GM18505 (cell line): ENCODE data around the gene RAPGEFL1.
A peak's percentile ranks its signal among the peaks of the same experiment; 100 is the strongest.

ENCODE experiments used
- ATAC-seq: cut with Tn5 transposase; IDR thresholded peaks from one replicate; pipeline ENCODE4 v1.9.1; 2021; ENCODE audit not compliant: unreplicated experiment
- POLR2A ChIP-seq: IDR thresholded peaks from 4 replicates; pipeline ENCODE4 v1.6.1; 2011; ENCODE audit warnings: borderline replicate concordance; ENCODE audit not compliant: insufficient read depth, insufficient read length; ENCODE audit errors: extremely low read depth

RAPGEFL1 gene

GRCh38 chr17:40158438-40159013 lies 18.7 kb upstream of the RAPGEFL1 start:
- TF ChIP-seq POLR2A, result no peak
- no peak for ATAC-seq

DNA sequence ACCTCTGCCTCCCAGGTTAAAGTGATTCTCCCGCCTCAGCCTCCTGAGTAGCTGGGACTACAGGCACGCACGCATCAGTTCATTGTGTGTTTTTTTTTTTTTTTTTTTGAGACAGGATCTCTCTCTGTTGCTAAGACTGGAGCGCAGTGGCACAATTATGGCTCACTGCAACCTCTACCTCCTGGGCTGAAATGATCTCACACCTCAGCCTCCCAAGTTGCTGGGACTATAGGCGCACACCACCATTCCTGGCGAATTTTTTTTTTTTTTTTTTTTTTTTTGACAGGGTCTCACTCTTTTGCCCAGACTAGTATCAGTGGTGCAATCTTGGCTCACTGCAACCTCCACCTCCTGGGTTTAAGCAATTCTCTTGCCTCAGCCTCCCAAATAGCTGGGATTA lies 17.8 kb upstream of the RAPGEFL1 start:
- TF ChIP-seq POLR2A, result no peak
- no peak for ATAC-seq

DNA sequence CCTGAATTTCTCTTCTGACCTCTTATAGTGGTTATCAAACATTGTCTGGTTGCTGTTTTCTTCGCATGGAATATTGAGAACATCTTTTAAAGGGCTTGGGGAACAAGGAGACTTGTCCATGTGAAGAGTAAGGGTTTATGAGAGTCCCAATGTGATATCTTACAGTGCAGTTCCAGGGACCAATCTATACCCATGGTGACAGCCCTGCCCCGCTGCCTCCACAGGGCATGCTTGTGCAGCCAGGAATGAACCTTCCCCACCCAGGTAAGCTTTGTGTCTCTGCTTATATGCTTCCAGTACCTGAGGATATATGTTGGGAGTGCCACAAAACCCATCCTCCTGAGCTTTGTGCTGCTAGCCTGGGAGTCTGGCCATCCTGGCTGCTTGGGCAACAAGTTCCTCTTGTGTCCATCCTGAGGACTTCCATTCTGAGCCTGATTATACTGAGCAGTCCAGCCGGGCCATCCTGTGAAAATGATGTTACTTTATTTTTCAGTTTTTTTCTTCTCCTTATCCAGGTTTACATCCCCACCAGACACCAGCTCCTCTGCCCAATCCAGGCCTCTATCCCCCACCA lies 9.5 kb upstream of the RAPGEFL1 start:
- TF ChIP-seq POLR2A, result no peak
- ATAC-seq, result no peak

- TF ChIP-seq POLR2A, result no peak
- no peak for ATAC-seq
These were observed 8.9 kb upstream of the RAPGEFL1 start for GRCh38 chr17:40168262-40168832.

DNA sequence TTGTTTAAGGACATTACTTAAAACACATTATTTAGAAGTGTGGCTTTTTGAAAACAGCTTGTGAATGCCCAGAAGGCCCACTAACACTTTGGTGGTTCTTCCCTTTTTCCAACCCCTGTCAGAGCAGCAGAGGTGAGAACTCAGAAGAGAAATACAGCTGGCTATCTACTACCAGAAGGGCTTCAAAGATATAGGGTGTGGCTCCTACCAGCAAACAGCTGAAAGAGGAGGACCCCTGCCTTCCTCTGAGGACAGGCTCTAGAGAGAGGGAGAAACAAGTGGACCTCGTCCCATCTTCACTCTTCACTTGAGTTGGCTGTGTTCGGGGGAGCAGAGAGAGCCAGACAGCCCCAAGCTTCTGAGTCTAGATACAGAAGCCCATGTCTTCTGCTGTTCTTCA lies 6.9 kb upstream of the RAPGEFL1 start:
- TF ChIP-seq POLR2A, result no peak
- ATAC-seq, result no peak

- no peak for ATAC-seq
- no peak for TF ChIP-seq POLR2A
These were observed 5.5 kb upstream of the RAPGEFL1 start for GRCh38 chr17:40171750-40172149.

DNA sequence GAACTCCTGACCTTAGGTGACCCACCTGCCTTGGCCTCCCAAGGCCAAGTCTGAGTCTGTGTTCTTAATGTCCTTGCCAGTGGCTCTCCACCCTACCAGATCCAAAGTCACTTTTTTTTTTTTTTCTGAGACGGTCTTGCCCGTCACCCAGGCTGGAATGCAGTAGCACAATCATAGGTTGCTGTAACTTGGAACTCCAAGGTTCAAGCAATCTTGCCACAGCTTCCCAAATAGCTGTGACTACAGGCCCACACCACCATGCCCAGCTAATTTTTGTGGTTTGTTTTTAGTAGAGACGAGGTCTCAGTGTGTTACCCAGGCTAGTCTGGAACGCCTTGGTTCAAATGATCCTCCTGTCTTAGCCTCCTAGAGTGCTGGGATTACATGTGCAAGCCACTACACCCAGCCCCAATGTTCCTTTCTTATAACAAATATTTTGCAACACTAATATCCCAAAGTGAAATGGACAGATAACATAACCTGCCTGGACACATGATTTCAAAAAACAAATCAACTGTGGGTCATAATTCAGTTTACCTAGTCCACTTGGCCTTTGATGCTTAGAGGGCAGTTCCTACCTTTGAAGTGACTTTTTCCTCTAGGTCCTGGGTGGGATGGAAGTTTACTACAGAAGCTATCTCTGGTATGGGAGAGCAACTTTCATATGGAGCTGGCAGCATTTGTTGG lies 4.0 kb upstream of the RAPGEFL1 start:
- no peak for TF ChIP-seq POLR2A
- no peak for ATAC-seq

GRCh38 chr17:40173778-40174135 lies 3.5 kb upstream of the RAPGEFL1 start:
- no peak for ATAC-seq
- no peak for TF ChIP-seq POLR2A

DNA sequence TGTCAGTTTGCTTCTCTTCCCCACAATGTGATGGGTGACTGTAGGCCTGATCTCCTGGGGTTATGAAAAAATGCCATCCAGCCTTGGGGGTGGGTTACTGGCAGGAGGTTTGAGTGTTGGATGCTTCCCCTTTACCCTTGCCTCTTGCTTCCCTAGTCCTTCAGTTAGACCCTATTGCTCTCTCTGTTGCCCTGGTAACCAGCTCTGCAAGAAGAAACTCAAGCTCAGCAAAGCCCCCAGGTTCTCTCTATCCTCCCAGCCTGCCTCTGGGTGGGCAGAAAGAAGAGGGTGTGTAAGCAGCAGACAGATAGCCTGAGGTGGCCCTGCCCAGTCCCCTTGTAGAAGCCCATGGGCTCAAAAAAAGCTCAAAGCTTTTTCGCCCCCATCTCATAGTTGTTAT lies 2.8 kb upstream of the RAPGEFL1 start:
- TF ChIP-seq POLR2A, result no peak
- ATAC-seq, result no peak

DNA sequence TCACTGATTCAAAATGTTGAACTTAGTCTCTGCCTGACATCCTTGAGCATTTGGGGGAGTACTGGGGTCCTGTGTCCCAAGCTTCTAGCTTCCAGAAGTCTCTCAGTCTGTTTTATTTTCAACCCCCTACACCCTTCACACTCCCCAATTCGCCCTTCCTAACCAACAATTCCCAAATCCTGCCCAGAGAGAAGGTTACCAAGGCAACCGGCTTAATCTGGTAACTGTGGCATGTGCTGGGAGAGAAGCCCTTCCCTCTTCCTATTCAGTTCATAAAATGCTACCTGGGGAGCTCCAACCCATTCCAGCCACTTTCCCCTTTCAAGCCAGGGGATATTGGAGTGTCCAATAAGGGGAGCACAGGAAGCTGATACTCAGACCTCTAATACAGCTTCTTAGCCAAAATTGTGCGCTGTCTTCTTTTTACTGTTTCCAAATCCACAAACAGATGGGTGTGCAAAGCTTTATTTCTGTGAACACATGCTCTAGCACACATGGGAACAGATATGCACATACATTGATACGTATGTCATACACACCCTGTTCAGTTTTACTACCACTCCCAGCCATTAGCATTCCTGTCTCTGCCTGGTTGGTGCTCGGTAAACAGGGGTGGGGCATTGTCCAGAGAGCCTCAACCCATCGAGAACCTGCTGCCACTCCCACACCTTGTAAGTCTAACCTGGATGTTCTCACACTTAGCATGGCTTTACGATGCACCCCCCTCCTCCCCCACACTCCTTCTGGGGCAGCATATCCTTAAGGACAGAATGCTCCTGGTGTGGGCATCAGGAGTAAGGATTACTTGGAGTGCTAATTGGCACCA lies 1.1 kb upstream of the RAPGEFL1 start:
- no peak for ATAC-seq

GRCh38 chr17:40176754-40177110 lies 538 bp upstream of the RAPGEFL1 start:
- peak; percentile 11 for ATAC-seq
- no peak for TF ChIP-seq POLR2A

More for the DNA sequence above, 1.1 kb upstream of the RAPGEFL1 start:
- TF ChIP-seq POLR2A, result no peak

DNA sequence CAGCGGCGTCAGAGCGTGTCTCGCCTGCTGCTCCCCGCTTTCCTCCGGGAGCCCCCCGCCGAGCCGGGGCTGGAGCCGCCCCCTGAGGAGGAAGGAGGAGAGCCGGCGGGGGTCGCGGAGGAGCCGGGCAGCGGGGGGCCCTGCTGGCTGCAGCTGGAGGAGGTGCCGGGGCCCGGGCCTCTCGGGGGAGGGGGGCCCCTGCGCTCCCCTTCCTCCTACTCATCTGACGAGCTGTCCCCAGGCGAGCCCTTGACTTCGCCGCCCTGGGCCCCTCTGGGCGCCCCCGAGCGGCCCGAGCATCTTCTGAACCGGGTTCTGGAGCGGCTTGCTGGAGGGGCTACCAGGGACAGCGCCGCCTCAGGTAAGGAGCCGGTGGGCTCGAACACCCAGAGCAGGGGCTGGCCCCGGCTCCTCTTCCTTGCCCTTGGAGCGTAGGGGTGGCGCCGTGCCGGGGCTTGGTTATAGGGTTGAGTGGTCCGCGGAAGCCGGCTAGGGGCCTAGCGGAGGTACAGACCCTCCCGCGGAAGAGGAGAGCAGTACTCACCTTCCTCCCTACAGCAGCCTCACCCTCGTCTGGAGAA lies 841 bp downstream of the RAPGEFL1 start:
- ATAC-seq, result no peak
- TF ChIP-seq POLR2A, result no peak

DNA sequence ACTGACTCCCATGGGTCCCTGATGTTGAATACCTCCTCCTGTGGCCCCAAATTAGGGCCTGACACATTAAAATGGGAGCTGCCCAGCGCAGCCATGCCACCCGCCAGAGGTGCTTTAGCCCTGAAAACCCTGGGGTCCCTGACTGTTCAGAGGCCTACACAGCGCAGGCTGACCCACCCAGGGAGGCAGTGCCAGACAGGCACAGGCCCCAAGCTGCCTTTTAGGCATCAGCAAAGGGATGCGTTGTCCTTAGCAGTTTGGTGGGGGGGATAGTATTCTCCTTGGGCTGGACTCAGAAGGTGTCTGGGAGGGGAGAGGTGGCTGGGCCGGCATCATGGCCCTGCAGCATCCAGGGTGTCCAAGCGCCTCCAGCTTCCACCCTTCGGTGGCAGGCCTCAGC lies 1.4 kb downstream of the RAPGEFL1 start:
- TF ChIP-seq POLR2A, result no peak
- ATAC-seq, result no peak
